IPS-NIHi11 (cell line): Measurements from ENCODE around the gene SLC49A3.
"Not testable (repeated sequence)": the region's sequence is repeated elsewhere in the genome, so short reads cannot be mapped to it uniquely, and the experiment has no call there.

Experiments used
- DNase-seq: peaks from one replicate; pipeline ENCODE4 v3.0.0; 2012; ENCODE audit warnings: mixed read lengths, low spot score

Gene SLC49A3

GRCh38 chr4:688854-689681, at the start of gene SLC49A3:
SLC49A3 (minus strand) TSS chr4:689151; CDS start chr4:689127, 24 bp downstream.
- peak; percentile 54 for DNase-seq

- not testable (repeated sequence) for DNase-seq
Observed at GRCh38 chr4:736561-736960, 47.6 kb upstream of the SLC49A3 start.

- no peak for DNase-seq
Observed at GRCh38 chr4:735583-735982, 46.6 kb upstream of the SLC49A3 start.

- DNase-seq, result no peak
Observed at GRCh38 chr4:734951-735350, 46.0 kb upstream of the SLC49A3 start.

DNA sequence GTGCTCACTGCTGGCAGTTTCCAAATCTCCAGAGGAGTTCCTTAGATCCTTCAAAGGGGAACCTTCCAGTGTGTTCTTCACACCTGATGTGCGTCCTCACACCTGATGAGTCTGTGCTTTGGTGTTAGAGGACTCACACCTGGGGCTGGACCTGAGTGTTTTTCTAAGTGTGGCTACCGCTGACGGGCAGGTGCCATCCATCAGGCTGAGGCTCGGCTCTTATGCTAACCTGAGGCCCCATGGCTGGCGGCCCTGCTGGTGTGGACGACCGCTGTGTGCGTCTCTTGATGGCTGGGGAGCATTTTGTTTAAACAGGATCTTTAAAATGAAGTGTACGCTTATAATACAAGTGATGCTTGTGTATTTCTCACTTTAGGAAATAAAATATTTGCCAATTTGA, 45.1 kb upstream of the SLC49A3 start:
- DNase-seq, result no peak

- no peak for DNase-seq
Observed at GRCh38 chr4:733631-733980, 44.7 kb upstream of the SLC49A3 start.

DNA sequence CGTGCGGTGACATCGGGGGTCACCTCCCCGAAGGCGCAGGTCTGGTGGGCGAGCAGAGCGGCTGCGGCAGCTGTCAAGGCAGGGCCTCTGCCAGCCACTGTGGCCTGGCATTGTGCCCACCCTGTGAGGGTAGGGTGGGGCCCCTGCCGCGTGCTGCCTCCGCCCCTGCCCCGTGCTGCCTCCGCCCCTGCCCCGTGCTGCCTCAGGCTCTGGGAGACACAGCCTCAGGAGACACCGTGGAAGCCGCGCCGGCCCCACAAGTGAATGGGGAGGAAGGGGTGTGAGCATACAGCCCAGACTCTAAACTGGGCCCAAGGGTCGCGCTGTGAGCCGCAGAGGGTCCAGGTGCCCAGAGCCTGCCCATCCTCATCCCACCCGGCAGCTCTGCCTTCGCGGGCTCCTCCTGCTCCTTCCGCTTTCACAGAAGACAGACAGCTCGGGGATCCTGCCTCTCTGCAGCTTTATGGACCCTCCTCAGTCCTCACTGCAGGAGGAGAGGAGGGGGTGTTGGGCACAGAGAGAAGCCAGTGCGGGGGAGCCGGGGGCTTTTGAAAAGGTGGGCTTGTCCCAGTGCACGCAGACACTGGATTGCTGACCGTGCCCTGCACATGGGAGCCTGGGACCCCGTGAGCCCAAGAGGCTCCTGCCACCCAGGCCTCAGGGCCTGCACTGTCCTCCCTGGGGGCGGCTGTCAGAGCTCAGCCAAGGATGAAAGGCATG, 44.1 kb upstream of the SLC49A3 start:
- DNase-seq, result no peak

GRCh38 chr4:732486-732885, 43.5 kb upstream of the SLC49A3 start:
- no peak for DNase-seq

DNA sequence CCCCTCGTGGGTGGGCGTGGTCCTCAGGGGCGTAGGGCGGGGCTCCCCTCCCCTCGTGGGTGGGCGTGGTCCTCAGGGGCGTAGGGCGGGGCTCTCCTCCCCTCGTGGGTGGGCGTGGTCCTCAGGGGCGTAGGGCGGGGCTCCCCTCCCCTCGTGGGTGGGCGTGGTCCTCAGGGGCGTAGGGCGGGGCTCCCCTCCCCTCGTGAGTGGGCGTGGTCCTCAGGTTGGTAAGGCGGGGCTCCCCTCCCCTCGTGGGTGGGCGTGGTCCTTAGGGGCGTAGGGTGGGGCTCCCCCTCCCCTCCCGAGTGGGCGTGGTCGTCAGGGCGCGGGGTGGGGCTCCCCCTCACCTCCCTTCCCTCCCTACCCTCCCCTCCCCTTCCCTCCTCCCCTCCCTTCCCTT, 43.0 kb upstream of the SLC49A3 start:
- DNase-seq, result peak; percentile 49

- peak; percentile 47 for DNase-seq
Observed at GRCh38 chr4:730946-731904, 42.3 kb upstream of the SLC49A3 start.

DNA sequence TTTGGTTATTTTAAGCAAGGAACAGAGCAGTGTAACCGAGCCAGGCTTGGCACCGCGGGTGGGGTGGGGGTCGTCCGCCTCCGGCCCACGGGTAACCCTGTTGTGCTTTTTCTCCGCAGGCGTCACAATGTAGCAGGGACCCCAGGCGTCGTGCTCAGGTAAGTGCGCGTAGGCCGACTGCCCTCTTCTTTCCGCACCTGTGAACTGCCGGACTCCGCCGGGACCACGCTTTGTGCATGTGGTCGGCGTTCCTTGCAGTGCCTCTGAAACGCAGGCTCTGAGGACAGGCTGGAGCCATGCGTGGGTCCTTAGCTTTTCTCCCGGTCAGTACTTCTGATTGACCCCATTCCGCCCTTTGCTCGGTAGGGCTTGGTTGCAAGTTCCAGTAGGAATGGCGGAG, 41.6 kb upstream of the SLC49A3 start:
- DNase-seq, result no peak

DNA sequence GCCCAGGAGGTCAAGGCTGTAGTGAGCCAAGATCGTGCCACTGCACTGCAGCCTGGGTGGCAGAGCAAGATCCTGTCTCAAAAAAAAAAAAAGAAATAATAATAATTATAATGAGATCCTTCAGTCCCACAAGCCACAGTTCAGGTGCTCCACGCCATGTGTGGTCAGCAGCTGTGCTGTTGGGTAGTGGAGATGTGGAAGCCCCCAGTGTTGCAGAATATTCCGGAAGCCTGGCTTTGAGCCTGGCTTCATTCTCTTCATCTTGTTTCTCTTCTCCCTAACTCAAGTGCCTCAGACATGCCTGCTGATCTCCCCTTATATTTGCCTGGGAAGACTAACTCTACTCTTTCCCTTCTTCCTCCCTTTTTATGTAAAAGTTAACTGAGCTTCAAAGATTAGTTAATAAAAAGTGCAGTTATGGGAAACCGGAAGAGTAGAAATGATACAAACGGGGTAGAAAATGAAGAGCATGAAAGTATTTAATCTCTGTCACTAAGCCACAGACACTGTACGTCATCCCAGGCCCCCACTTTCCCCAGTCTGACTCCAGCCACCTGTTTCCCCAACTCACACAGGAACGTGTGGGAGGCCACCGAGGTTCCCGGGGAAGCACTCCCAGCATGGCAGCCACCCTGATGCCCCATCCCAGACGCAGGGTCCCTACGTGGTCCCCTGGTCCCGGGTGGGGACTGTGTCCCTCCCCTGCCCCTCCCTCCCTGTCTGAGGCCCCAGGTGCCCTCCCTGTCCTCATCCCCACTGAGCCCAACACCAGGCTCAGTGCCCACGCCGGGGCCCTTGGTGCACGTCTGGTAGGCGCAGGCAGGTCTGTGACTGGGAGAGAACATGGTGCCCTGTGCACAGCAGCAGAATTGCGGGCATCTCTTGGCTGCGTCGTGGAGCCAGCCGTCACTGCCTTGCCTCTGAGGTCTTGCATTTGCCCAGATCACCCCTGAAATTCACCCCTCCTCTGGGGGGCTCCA, 40.7 kb upstream of the SLC49A3 start:
- DNase-seq, result no peak

DNA sequence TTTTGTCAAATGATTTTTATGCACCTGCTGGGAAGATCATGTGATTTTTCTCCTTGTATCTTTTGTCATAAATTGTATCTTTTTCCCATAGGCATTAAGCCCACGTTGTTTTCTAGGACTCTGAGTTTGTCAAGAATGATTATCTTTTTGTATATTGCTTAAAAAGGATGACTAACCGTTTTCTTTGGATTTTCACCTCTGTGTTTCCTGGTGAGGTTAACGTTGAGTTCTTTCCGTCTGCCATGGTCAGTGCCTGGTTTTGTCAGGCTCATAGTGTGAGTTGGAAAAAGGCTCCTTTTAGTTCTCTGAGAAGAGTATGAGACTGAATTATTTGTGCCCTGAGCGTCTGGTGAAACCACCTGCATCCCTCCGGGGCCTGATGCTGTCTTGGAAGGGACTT, 38.6 kb upstream of the SLC49A3 start:
- DNase-seq, result no peak

DNA sequence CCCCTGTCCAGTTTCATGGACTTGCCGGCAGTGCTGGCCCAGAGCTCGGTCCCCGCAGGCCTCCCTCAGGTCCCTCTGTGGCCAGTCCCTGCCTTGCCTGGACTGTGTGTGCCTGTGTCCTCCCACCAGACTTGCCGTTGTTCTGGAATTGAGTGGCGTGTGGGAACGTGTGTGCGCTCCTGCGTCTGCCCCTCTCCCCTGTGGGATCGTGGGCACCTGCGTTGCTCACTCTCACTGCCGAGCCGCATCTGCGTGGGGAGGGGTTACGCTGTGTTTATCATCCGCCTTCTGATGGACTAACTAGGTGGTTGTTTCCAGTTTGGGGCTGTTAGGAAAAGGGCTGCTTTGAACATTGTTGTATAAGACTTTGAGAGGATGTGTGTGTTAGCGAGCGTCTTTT, 37.9 kb upstream of the SLC49A3 start:
- no peak for DNase-seq

DNA sequence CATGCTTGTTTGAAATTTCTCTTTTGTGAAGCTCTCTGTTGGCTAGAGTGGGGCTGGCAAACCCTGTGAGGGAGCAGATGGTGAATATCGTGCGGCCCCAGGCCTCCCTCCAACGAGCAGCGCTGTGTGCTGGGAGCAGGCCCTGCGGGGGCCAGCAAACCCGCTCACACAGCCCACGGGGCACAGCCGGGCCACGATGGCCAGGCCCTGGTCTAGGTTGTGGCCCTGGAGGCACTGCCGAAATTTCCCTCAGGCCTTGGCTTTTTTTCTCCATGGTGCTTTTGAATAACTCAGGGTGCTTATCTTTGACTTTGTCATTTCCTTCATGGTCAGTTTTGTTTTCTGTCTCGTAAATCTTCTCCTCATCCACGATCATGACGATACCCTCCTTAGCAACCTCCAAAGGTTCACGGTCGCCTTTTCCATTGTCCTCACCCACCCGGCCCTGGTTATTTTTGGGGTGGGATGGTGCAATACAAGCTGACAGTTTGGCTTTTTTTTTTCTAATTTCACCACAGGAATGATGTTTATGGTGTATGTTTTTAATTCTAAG, 37.4 kb upstream of the SLC49A3 start:
- DNase-seq, result no peak

GRCh38 chr4:725391-726234, 36.7 kb upstream of the SLC49A3 start:
- DNase-seq, result no peak

DNA sequence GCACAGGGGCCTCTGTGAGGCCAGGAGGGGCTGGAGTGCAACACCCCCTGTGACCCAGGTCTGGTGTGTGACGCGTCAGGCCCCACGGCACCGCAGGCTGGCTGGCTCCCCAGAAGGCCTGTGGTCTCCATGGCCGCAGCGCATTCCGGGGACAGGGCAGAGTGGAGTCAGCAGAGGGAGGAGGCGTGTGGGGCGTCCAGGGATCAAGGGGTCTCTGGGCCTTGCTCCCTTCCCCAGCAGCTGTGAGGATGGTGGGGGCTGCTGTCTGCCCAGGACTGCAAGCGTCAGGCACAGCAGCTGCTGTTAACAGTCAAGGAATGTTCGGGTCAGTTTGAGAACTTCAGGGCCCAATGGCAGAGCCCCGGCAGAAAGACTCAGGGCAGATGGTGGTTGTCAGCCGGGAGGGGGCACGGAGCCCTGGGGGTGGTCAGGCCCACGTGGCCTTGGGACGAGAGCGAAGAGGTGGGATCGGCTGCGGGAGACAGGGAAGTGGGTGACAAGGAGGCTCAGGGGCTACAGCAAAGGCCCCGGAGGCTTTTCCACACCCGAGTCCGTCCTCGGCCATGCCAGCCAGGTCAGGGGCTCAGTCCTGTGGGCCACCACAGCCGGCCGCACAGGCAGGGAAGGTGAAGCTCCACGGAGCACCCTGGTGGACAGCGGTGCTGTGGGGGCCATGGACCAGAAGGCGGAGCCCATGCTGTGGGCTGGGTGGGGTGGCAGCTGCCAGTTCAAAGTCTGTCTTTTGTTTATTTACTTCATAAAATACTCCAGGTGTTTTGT, 35.0 kb upstream of the SLC49A3 start:
- no peak for DNase-seq

DNA sequence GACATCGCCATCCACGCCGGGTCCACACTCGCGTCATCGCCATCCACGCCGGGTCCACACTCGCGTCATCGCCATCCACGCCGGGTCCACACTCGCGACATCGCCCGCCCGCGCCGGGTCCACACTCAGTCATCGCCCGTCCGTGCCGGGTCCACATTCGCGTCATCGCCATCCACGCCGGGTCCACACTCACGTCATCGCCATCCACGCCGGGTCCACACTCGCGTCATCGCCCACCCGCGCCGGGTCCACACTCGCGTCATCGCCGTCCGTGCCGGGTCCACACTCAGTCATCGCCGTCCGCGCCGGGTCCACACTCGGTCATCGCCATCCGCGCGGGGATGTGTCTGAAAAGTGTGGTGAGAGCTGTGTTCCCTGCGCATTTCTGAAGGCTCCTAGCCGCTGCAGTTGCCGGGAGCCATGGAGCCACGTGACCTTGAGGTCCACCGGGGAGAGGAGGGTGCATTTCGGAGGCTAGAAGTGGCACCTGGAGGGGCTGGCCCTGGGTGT, 34.0 kb upstream of the SLC49A3 start:
- DNase-seq, result no peak

- no peak for DNase-seq
Observed at GRCh38 chr4:722169-722725, 33.3 kb upstream of the SLC49A3 start.
